Psoas muscle (tissue), 8 donors: ENCODE data around the gene GPR157. TPM values are rescaled to one million over a fixed set of nuclear protein-coding genes. Genes with fewer than 3 reads are reported as not detected.

Experiments
- ATAC-seq, 4 donors: fragments of 200-7000 bp; cut with Tn5 transposase; one replicate each; pipeline ENCODE4 v1.9.1; 2020; ENCODE audit warnings: moderate library complexity in 3 of 4, mild to moderate bottlenecking in 2 of 4
- DNase-seq, 2 donors: peaks; one replicate each; pipeline ENCODE4 v3.0.0-alpha.2; 2020
- H3K27ac ChIP-seq: fragments of 200-600 bp; one replicate; pipeline ENCODE4 v1.8.0; 2022
- H3K27me3 ChIP-seq, 3 donors: fragments of 200-600 bp in 1 of 3; one replicate each; pipeline versions ENCODE4 v1.6.1 to v1.8.0; 2013 to 2022; ENCODE audit warnings: low read length in 2 of 3, mild to moderate bottlenecking in 2 of 3, moderate library complexity in 1 of 3; ENCODE audit not compliant: insufficient read depth in 3 of 3
- H3K36me3 ChIP-seq, 2 donors: fragments of 200-600 bp in 1 of 2; one replicate each; pipeline versions ENCODE4 v1.6.1 to v1.8.0; 2013 to 2022; ENCODE audit warnings: low read depth in 1 of 2, mild to moderate bottlenecking in 1 of 2, moderate library complexity in 1 of 2; ENCODE audit not compliant: insufficient read depth in 1 of 2
- H3K4me1 ChIP-seq: fragments of 200-600 bp; one replicate; pipeline ENCODE4 v1.8.0; 2022
- H3K4me3 ChIP-seq: fragments of 200-600 bp; one replicate; pipeline ENCODE4 v1.8.0; 2022; ENCODE audit warnings: mild to moderate bottlenecking
- H3K9me3 ChIP-seq: fragments of 200-600 bp; one replicate; pipeline ENCODE4 v1.8.0; 2022
- WGBS, 3 donors: extraction: QIAGEN DNeasy Blood & Tissue Kit; methylation state at CpG; one replicate each; pipeline versions ENCODE4 v1.1.6 to v1.1.7; 2013; 5-methylcytosine and 5-hydroxymethylcytosine counted together
- intact Hi-C, 2 donors: fragments of 100-400 bp; cut with DNase I; formaldehyde crosslinking; loops; one replicate each; pipeline versions ENCODE4 v1.11.0 to v1.14.2; 2022
- polyA plus RNA-seq, 3 donors: library from polyadenylated mRNA; stranded (reverse); fragments of 200-250 nt; gene quantifications; one replicate each; pipeline ENCODE4 v1.2.3, GENCODE V29; 2013
- total RNA-seq, 4 donors: library from RNA; stranded (reverse); fragmentation: NEBNext Ultra II Directional in 2 of 4; extraction: Animal tissue kit (Norgen Biotek cat#: 25700) in 2 of 4; gene quantifications; one replicate each; pipeline versions ENCODE4 v1.2.1 to v1.2.4, GENCODE V29; 2021 to 2023
- TF ChIP-seq, protein P1 (sequence below): fragments of 200-600 bp; IDR thresholded peaks from one replicate; pipeline ENCODE4 v1.8.0; 2022; ENCODE audit warnings: antibody characterized with exemption
- donor health status: healthy with polysubstance abuse.
- donor health status: DM: no; HTN: no; CAD: no; lungs with moderate emphysema.
- donor health status: Bipolar disorder and iron deficiency.
- donor health status: healthy.
- donor health status: DM: yes; HTN: yes; CAD: no.
- donor health status: DM: no; HTN: no; CAD: no.
- donor health status: DM: no; HTN: no; CAD: no.
- donor health status: DM: yes; HTN: yes; CAD: no.

GPR157 gene
- total and polyA plus RNA-seq, 7 donors = 11.6 to 49.5 (median 21.6) TPM

- Histone ChIP-seq H3K36me3 (peaks cover 0 to 60% of the 10 kb centered on the region in 2 donors), H3K27me3 (no peaks in the 10 kb centered on the region), H3K27ac (no peak overlapping the region), H3K9me3 (no peaks in the 10 kb centered on the region), H3K4me3 (no peak overlapping the region), H3K4me1 (peaks cover 13% of the 10 kb centered on the region)
- TF ChIP-seq, protein P1, sequence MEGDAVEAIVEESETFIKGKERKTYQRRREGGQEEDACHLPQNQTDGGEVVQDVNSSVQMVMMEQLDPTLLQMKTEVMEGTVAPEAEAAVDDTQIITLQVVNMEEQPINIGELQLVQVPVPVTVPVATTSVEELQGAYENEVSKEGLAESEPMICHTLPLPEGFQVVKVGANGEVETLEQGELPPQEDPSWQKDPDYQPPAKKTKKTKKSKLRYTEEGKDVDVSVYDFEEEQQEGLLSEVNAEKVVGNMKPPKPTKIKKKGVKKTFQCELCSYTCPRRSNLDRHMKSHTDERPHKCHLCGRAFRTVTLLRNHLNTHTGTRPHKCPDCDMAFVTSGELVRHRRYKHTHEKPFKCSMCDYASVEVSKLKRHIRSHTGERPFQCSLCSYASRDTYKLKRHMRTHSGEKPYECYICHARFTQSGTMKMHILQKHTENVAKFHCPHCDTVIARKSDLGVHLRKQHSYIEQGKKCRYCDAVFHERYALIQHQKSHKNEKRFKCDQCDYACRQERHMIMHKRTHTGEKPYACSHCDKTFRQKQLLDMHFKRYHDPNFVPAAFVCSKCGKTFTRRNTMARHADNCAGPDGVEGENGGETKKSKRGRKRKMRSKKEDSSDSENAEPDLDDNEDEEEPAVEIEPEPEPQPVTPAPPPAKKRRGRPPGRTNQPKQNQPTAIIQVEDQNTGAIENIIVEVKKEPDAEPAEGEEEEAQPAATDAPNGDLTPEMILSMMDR = no peak
- intact Hi-C loops = no loop called here
- WGBS, 3 donors = 89 to 92% (median 92%) methylated on average over 22 of the region's 22 CpGs
- DNase-seq (no peak), ATAC-seq (no peak)
These were observed 23.5 kb downstream of the GPR157 start for GRCh38 chr1:9105336-9105867.

DNA sequence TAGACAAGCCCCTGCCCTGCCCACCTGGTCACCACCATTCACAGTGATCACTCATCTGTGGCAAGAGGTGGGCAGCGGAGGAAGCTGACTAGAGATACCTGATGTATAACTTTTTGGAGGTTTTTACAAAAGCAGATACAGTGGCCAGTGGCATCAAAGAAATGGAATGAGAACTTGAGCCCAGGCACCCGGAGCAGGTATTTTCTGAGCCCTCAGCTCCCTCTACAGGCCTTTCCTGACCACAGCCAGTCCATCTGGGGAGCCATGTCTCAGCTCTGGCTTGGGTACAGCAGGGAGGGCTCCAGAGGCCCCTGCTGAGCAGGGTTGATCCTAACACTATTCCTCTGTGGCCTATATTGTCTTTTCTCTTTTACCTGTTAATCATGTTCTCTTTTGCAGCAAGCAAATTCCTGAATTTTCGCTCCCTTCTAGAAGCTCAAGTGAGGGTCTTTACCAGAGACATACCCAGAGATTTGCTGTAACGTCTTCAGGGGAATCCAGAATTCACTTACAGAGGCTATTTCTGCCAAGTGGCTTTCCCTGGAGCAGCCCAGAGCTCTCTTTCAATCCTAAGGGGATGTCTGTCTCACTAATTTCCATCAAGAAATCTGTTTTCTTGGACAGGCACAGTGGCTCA, 27.3 kb downstream of the GPR157 start:
- peak in 1 of 2 donors; percentile 72 for DNase-seq
- 46 to 62% (median 48%) methylated on average over 4 of the region's 4 CpGs for WGBS, 3 donors
- ATAC-seq = peak; percentile 75 to 87 (median 82)
- Histone ChIP-seq H3K27me3 (no peaks in the 10 kb centered on the region), H3K4me3 (no peak overlapping the region), H3K36me3 (peaks cover 0 to 30% of the 10 kb centered on the region in 2 donors), H3K9me3 (no peaks in the 10 kb centered on the region), H3K27ac (peak overlapping the region; percentile 8), H3K4me1 (peaks cover 15% of the 10 kb centered on the region)
- intact Hi-C loops = loop anchor here (2.0 to 5.0 kb wide), 3 partner anchors 89 to 184 kb away; no protein-coding TSS in a partner anchor
- TF ChIP-seq, protein P1 = peak; percentile 72

DNA sequence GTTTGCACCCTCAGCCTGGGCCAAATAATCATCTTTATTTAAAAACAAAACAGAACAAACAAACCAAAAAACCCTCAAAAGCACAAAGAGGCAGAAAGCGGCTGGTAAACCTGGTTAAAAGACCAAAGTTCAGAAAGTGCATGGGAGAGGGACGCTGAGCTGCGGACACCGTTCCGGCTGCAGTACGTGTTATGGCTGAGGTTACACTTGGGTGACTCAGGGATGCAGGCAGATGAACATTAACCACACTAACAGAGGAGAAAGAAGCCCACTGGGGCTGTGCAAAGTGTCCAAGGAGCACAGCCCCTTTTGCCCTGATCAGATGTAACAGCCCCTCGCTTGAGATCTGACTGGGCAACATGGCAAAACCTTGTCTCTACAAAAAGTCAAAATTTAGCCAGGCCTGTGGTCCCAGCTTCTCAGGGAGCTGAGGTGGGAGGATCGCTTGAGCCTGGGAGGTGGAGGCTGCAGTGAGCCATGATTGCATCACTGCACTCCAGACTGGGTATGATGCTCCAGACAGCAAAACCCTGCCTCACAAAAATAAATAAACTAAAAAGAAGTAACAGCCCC, 28.3 kb downstream of the GPR157 start:
- DNase-seq (no peak), ATAC-seq (peak in 1 of 4 donors; percentile 39)
- intact Hi-C loops = loop anchor here (2.0 to 5.0 kb wide), 3 partner anchors 88 to 183 kb away; no protein-coding TSS in a partner anchor
- Histone ChIP-seq H3K4me3 (no peak overlapping the region), H3K27me3 (no peaks in the 10 kb centered on the region), H3K36me3 (peaks cover 0 to 29% of the 10 kb centered on the region in 2 donors), H3K9me3 (no peaks in the 10 kb centered on the region), H3K4me1 (peaks cover 15% of the 10 kb centered on the region), H3K27ac (no peak overlapping the region)
- 93 to 98% (median 96%) methylated on average over 8 of the region's 8 CpGs for WGBS, 3 donors
- TF ChIP-seq, protein P1 = no peak

DNA sequence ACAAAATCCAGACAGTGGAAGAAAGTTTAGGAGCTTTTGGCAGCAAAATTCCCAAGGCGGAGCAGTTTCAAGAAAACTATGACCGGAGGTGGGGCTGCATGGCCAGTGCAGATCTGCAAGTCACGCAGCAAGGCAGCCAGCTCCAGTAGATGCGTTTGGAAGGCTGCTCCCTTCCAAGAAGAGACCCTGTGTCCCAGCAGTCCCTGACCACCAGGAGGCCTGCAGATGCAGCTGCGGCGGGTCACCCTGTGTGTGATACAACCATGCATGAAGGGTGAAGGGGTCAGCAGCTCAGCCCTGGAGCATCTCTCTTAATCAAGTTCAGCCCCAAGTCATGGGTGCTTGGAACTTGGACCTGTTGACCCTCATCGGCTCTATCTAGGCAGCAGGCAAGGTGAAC, 29.3 kb downstream of the GPR157 start:
- TF ChIP-seq, protein P1 = no peak
- Histone ChIP-seq H3K4me3 (no peak overlapping the region), H3K9me3 (no peaks in the 10 kb centered on the region), H3K4me1 (peaks cover 15% of the 10 kb centered on the region), H3K36me3 (peaks cover 0 to 25% of the 10 kb centered on the region in 2 donors), H3K27ac (no peak overlapping the region), H3K27me3 (no peaks in the 10 kb centered on the region)
- intact Hi-C loops = loop anchor here in 1 of 2 donors (10.0 kb wide), 1 partner anchor 85 kb away; no protein-coding TSS in a partner anchor
- 63 to 77% (median 70%) methylated on average over 7 of the region's 7 CpGs for WGBS, 3 donors
- DNase-seq = no peak
- ATAC-seq = peak in 3 of 4 donors; percentile 7 to 32 (median 18)
